MM.1S (cell line): ENCODE data around the gene DGUOK.

Source experiments
- DNase-seq: peaks from one replicate; pipeline ENCODE4 v3.0.0-alpha.2; 2015
- H2AFZ ChIP-seq: fragments of 300-600 bp; sonication (generic); 2 replicates; pipeline ENCODE4 v1.6.0; 2016; ENCODE audit warnings: antibody characterized with exemption, low read length
- H3F3A ChIP-seq: fragments of 300-600 bp; sonication (generic); 2 replicates; pipeline ENCODE4 v1.6.1; 2016; ENCODE audit warnings: mild to moderate bottlenecking, antibody characterized with exemption, low read length, moderate library complexity, mixed read lengths; ENCODE audit not compliant: insufficient read depth
- H3K27ac ChIP-seq: fragments of 300-600 bp; sonication (generic); 2 replicates; pipeline ENCODE4 v1.5.1; 2016; ENCODE audit warnings: mild to moderate bottlenecking, low read length
- H3K27me3 ChIP-seq: fragments of 300-600 bp; sonication (generic); replicated peaks from 2 replicates; pipeline ENCODE4 v1.6.0; 2016; ENCODE audit warnings: low read length; ENCODE audit not compliant: insufficient read depth
- H3K36me3 ChIP-seq: fragments of 300-600 bp; sonication (generic); replicated peaks from 2 replicates; pipeline ENCODE4 v1.6.1; 2016; ENCODE audit warnings: mild to moderate bottlenecking, low read length, mixed read lengths; ENCODE audit not compliant: insufficient read depth
- H3K4me1 ChIP-seq: fragments of 300-600 bp; sonication (generic); 2 replicates; pipeline ENCODE4 v1.6.1; 2016; ENCODE audit warnings: low read length, mixed read lengths
- H3K4me2 ChIP-seq: fragments of 300-600 bp; sonication (generic); 2 replicates; pipeline ENCODE4 v1.6.0; 2016; ENCODE audit warnings: low read depth, low read length
- H3K4me3 ChIP-seq: fragments of 300-600 bp; sonication (generic); 2 replicates; pipeline ENCODE4 v1.5.1; 2016; ENCODE audit warnings: low read length, mixed read lengths
- H3K79me2 ChIP-seq: fragments of 300-600 bp; sonication (generic); 2 replicates; pipeline ENCODE4 v1.6.1; 2016; ENCODE audit warnings: mixed run types, low read length, mixed read lengths
- H3K9ac ChIP-seq: fragments of 300-600 bp; sonication (generic); 2 replicates; pipeline ENCODE4 v1.6.1; 2016; ENCODE audit warnings: low read length, mixed read lengths
- H3K9me2 ChIP-seq: fragments of 300-600 bp; sonication (generic); replicated peaks from 2 replicates; pipeline ENCODE4 v1.6.1; 2016; ENCODE audit warnings: mild to moderate bottlenecking, low read length, mixed read lengths; ENCODE audit not compliant: insufficient read depth
- H3K9me3 ChIP-seq: fragments of 300-600 bp; sonication (generic); replicated peaks from 2 replicates; pipeline ENCODE4 v1.6.1; 2016; ENCODE audit warnings: mild to moderate bottlenecking, low read length, mixed read lengths; ENCODE audit not compliant: insufficient read depth
- H4K20me1 ChIP-seq: fragments of 300-600 bp; sonication (generic); 2 replicates; pipeline ENCODE4 v1.6.1; 2016; ENCODE audit warnings: mild to moderate bottlenecking, low read length, moderate library complexity, mixed read lengths; ENCODE audit not compliant: insufficient read depth
- EZH2 ChIP-seq: fragments of 300-600 bp; sonication (generic); optimal IDR thresholded peaks from 2 replicates; pipeline ENCODE3; 2017; ENCODE audit warnings: low read depth, mild to moderate bottlenecking, antibody characterized with exemption, low read length, mixed read lengths
- EZH2phosphoT487 ChIP-seq: fragments of 300-600 bp; sonication (generic); IDR thresholded peaks from 2 replicates; pipeline ENCODE4 v1.6.1; 2018; ENCODE audit warnings: antibody characterized with exemption, low read length
- TF ChIP-seq, protein P1 (sequence below): fragments of 300-600 bp; sonication (generic); IDR thresholded peaks from 2 replicates; pipeline ENCODE4 v1.5.1; 2016; ENCODE audit warnings: antibody characterized with exemption, low read length, mixed read lengths

DGUOK gene

DNA sequence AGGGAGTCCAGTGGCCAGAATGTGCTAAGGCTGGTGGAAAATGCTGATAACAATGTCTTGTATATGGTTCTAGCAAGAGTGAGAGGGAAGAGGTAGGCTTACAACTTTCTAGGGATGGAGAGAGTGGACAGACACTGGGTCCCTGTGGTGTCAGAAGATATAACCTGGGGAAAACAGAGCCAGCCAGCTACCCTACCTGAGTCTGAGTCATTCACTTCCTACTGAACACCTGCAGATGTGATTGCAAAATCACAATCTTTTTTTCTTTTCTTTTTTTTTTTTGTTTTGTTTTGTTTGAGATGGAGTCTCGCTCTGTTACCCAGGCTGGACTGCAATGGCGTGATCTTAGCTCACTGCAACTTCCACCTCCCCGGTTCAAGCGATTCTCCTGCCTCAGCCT, 65.4 kb downstream of the DGUOK start:
- H3K4me2 ChIP-seq = no peak overlapping the region
- no peaks in the 10 kb centered on the region for H3K27me3 ChIP-seq
- no peaks in the 10 kb centered on the region for H3K9me2 ChIP-seq
- H3K4me1 ChIP-seq = peaks cover 9% of the 10 kb centered on the region; the same call in 1 of the 2 replicates
- H2AFZ ChIP-seq = no peak overlapping the region
- no peaks in the 10 kb centered on the region for H3F3A ChIP-seq
- peaks cover 4% of the 10 kb centered on the region; the same call in 1 of the 2 replicates for H4K20me1 ChIP-seq
- H3K27ac ChIP-seq = no peak overlapping the region
- TF ChIP-seq, protein P1, sequence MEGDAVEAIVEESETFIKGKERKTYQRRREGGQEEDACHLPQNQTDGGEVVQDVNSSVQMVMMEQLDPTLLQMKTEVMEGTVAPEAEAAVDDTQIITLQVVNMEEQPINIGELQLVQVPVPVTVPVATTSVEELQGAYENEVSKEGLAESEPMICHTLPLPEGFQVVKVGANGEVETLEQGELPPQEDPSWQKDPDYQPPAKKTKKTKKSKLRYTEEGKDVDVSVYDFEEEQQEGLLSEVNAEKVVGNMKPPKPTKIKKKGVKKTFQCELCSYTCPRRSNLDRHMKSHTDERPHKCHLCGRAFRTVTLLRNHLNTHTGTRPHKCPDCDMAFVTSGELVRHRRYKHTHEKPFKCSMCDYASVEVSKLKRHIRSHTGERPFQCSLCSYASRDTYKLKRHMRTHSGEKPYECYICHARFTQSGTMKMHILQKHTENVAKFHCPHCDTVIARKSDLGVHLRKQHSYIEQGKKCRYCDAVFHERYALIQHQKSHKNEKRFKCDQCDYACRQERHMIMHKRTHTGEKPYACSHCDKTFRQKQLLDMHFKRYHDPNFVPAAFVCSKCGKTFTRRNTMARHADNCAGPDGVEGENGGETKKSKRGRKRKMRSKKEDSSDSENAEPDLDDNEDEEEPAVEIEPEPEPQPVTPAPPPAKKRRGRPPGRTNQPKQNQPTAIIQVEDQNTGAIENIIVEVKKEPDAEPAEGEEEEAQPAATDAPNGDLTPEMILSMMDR = no peak
- TF ChIP-seq EZH2phosphoT487 (no peak), EZH2 (no peak)
- no peaks in the 10 kb centered on the region for H3K36me3 ChIP-seq
- no peak for DNase-seq
- H3K4me3 ChIP-seq = no peak overlapping the region
- no peaks in the 10 kb centered on the region for H3K9me3 ChIP-seq
- peaks cover 96% of the 10 kb centered on the region for H3K79me2 ChIP-seq
- no peak overlapping the region for H3K9ac ChIP-seq

DNA sequence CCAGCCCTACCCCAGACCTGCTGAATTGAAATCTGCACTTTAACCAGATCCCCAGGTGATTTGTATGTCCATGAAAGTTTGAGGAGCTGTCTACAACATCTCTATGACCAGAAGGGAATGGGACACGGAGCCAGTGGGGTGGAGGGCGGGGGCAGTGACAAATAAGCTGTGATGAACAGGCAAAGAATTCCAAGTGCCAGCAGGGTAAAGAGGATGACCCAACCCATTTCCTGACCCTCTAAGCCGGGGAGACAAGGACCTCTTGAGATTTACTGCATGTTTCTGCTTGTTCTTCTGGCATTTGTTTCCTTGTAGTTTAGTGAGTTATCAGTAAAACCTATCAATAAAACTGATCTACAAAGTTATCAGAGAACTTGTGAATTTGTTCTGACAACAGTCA, 66.7 kb downstream of the DGUOK start:
- Histone ChIP-seq H3K79me2 (peaks cover 96% of the 10 kb centered on the region), H3F3A (no peaks in the 10 kb centered on the region), H3K4me1 (0 out of 2 replicates have a peak, but pooled peaks cover under 1% of the 10 kb centered on the region), H3K27me3 (no peaks in the 10 kb centered on the region), H2AFZ (no peak overlapping the region), H3K9ac (no peak overlapping the region), H3K27ac (no peak overlapping the region), H3K4me2 (no peak overlapping the region), H3K9me2 (no peaks in the 10 kb centered on the region), H3K9me3 (no peaks in the 10 kb centered on the region), H4K20me1 (peaks cover 10% of the 10 kb centered on the region; the same call in 1 of the 2 replicates), H3K36me3 (no peaks in the 10 kb centered on the region), H3K4me3 (no peak overlapping the region)
- DNase-seq = no peak
- TF ChIP-seq EZH2 (no peak), EZH2phosphoT487 (no peak)
- TF ChIP-seq, protein P1 = no peak

DNA sequence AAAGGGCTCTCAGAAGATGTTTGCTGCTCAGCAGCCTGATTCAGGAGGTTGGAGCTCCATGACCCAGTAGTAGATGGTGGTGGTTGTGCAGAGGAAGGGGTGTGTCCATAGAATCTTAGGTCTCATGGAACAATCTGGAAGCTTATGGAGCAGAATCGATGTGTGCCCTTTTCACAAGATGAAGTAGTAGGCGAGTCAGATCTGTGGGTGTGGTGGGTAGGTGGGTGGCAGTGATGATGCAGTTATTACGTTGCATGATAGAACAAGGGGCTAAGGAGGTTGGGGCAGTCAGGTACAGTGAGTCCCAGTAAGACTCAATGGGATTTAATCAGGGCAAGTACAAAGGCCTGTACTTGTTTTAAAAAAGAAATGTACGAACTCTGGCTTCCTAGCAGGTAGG, 67.1 kb downstream of the DGUOK start:
- Histone ChIP-seq H3K27me3 (no peaks in the 10 kb centered on the region), H3K9me3 (no peaks in the 10 kb centered on the region), H3K27ac (no peak overlapping the region), H3K79me2 (peaks cover 96% of the 10 kb centered on the region), H3K4me1 (no peaks in the 10 kb centered on the region), H3K9ac (no peak overlapping the region), H2AFZ (no peak overlapping the region), H3K4me2 (no peak overlapping the region), H3K4me3 (no peak overlapping the region), H3K9me2 (no peaks in the 10 kb centered on the region), H3F3A (no peaks in the 10 kb centered on the region), H4K20me1 (peaks cover 10% of the 10 kb centered on the region; the same call in 1 of the 2 replicates), H3K36me3 (no peaks in the 10 kb centered on the region)
- no peak for DNase-seq
- TF ChIP-seq, protein P1 = no peak
- TF ChIP-seq EZH2 (no peak), EZH2phosphoT487 (no peak)
